Measurements from ENCODE around the gene PCDHGA12.
"Not testable (repeated sequence)": the region's sequence is repeated elsewhere in the genome, so short reads cannot be mapped to it uniquely, and the experiment has no call there.

Gene PCDHGA12

GRCh38 chr5:141409598-141410306 is 20.6 kb upstream of the PCDHGA12 start:
- no peak for DNase-seq

GRCh38 chr5:141411575-141411974 is 18.7 kb upstream of the PCDHGA12 start:
- DNase-seq, result no peak

DNA sequence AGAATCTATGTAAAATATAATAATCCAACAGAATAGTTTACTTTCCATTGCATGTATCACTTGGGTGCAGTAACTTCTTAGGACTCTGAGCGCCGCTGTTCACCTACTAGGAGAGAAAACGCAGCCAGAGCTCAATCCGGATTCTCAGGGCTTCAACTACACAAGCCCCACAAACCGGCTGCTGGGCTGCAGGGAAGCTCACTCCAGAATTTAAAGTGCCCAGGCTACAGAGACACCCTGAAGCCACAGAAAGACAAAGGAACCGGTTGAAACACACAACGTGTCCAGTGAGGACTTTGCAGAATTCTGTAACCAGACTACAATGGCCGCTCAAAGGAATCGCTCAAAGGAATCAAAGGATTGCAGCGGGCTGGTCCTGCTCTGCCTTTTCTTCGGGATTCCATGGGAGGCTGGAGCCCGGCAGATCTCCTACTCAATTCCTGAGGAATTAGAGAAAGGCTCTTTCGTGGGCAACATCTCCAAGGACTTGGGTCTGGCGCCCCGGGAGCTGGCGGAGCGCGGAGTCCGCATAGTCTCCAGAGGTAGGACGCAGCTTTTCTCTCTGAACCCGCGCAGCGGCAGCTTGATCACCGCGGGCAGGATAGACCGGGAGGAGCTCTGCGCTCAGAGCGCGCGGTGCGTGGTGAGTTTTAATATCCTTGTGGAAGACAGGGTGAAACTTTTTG is 17.3 kb upstream of the PCDHGA12 start, which contains the start of gene PCDHGA10:
Gene PCDHGA10 (plus strand): TSS at position 134 of the 686 bp plus-strand sequence. CDS start 189 bp downstream, at position 323.
- peak; percentile 70 for DNase-seq

DNA sequence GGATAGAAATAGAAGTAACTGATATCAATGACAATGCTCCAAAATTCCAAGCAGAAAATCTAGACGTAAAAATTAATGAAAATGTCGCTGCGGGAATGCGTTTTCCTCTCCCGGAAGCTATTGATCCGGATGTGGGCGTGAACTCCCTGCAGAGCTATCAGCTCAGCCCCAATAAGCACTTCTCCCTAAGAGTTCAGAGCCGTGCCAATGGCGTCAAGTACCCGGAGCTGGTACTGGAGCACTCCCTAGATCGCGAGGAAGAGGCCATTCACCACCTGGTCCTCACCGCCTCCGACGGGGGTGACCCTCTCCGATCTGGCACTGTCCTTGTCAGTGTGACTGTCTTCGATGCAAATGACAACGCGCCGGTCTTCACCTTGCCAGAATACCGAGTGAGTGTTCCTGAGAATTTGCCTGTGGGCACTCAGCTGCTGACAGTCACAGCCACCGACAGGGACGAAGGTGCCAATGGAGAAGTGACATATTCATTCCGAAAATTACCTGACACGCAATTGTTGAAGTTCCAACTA is 16.7 kb upstream of the PCDHGA12 start:
- no peak for DNase-seq

DNA sequence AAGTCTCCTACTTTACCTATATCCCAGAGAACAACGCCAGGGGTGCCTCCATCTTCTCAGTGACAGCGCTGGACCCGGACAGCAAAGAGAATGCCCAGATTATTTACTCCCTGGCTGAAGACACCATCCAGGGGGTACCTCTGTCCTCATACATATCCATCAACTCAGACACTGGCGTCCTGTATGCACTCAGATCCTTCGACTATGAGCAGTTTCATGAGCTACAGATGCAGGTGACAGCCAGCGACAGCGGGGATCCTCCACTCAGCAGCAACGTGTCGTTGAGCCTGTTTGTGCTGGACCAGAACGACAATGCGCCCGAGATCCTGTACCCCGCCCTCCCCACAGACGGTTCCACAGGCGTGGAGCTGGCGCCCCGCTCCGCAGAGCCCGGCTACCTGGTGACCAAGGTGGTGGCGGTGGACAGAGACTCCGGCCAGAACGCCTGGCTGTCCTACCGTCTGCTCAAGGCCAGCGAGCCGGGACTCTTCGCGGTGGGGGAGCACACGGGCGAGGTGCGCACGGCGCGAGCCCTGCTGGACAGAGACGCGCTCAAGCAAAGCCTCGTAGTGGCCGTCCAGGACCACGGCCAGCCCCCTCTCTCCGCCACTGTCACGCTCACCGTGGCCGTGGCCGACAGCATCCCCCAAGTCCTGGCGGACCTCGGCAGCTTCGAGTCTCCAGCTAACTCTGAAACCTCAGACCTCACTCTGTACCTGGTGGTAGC is 15.6 kb upstream of the PCDHGA12 start:
- not testable (repeated sequence) for DNase-seq

DNA sequence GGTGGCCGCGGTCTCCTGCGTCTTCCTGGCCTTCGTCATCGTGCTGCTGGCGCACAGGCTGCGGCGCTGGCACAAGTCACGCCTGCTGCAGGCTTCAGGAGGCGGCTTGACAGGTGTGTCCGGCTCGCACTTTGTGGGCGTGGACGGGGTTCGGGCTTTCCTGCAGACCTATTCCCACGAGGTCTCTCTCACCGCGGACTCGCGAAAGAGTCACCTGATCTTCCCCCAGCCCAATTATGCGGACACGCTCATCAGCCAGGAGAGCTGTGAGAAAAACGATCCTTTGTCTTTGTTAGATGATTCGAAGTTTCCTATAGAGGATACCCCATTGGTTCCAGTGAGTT is 15.1 kb upstream of the PCDHGA12 start:
- not testable (repeated sequence) for DNase-seq

GRCh38 chr5:141417494-141418172 is 12.7 kb upstream of the PCDHGA12 start, which contains the start of gene PCDHGB7:
TSS of gene PCDHGB7 (plus strand) at chr5:141417677. CDS start at chr5:141417860, 183 bp downstream.
- not testable (repeated sequence) for DNase-seq

DNA sequence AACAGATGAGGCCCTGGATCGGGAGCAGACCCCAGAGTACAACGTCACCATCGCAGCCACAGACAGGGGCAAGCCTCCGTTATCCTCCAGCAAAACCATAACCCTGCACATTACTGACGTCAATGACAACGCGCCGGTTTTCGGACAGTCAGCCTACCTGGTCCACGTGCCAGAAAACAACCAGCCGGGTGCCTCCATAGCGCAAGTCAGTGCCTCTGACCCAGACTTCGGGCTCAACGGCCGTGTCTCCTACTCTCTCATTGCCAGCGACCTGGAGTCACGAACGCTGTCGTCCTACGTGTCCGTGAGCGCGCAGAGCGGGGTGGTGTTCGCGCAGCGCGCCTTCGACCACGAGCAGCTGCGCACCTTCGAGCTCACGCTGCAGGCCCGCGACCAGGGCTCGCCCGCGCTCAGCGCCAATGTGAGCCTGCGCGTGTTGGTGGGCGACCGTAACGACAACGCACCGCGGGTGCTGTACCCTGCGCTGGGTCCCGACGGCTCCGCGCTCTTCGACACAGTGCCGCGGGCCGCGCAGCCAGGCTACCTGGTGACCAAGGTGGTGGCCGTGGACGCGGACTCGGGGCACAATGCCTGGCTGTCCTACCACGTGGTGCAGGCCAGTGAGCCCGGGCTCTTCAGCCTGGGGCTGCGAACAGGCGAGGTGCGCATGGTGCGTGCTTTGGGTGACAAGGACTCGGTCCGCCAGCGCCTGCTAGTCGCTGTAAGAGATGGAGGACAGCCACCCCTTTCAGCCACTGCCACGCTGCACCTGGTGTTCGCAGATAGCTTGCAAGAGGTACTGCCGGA is 11.0 kb upstream of the PCDHGA12 start:
- DNase-seq, result no peak

GRCh38 chr5:141420855-141421488 is 9.3 kb upstream of the PCDHGA12 start, which contains the start of gene PCDHGA11:
TSS of gene PCDHGA11 (plus strand) at chr5:141421051. CDS start at chr5:141421228, 177 bp downstream.
- DNase-seq, result no peak

DNA sequence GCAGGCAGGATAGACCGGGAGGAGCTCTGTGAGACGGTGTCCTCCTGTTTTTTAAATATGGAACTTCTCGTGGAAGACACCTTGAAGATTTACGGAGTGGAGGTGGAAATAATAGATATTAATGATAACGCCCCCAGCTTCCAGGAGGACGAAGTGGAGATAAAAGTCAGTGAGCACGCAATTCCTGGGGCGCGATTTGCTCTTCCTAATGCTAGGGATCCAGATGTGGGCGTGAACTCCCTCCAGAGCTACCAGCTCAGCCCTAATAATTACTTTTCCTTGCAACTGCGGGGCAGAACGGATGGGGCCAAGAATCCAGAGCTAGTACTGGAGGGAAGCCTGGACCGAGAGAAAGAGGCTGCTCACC is 8.8 kb upstream of the PCDHGA12 start:
- DNase-seq, result no peak

GRCh38 chr5:141422742-141423291 is 7.5 kb upstream of the PCDHGA12 start:
- no peak for DNase-seq

- no peak for DNase-seq
These were observed 2.4 kb upstream of the PCDHGA12 start for GRCh38 chr5:141427783-141428426.

GRCh38 chr5:141431286-141431685 is 979 bp downstream of the PCDHGA12 start:
- no peak for DNase-seq

- not testable (repeated sequence) for DNase-seq
These were observed 2.0 kb downstream of the PCDHGA12 start for GRCh38 chr5:141432308-141432707.

GRCh38 chr5:141432726-141433125 is 2.4 kb downstream of the PCDHGA12 start:
- not testable (repeated sequence) for DNase-seq

- DNase-seq, result no peak
These were observed 3.7 kb downstream of the PCDHGA12 start for GRCh38 chr5:141434006-141434405.

GRCh38 chr5:141437221-141437620 is 6.9 kb downstream of the PCDHGA12 start:
- no peak for DNase-seq

- no peak for DNase-seq
These were observed 9.3 kb downstream of the PCDHGA12 start for GRCh38 chr5:141439411-141440141.

DNA sequence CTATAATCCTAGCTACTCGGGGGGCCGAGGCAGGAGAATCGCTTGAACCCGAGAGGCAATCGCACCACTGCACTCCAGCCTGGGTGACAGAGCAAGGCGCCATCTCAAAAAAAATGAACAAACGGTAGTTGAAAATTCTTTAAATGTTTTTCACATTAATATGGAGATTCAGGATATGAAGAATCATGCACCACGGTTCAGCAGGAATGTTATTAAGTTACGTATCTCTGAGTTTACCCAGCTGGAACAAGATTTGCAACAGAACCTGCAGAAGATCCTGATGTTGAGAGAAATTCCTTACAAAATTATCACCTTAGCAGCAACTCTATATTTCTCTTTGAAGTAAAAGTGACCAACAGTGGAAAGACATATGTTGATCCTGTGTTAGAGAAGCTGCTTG is 10.0 kb downstream of the PCDHGA12 start:
- no peak for DNase-seq
